Endothelial cell (in vitro differentiated cells): Measurements from ENCODE around the gene BORCS8. TPM values are rescaled to one million over a fixed set of nuclear protein-coding genes. Genes with fewer than 3 reads are reported as not detected.

Experiments
- DNase-seq: peaks from one replicate; pipeline ENCODE4 v3.0.0; 2021; ENCODE audit warnings: low spot score
- H3K27ac Mint-ChIP-seq: one replicate; pipeline ENCODE4 v1.8.0; 2021; ENCODE audit warnings: mixed read lengths, inconsistent platforms; ENCODE audit not compliant: unreplicated experiment
- H3K27me3 Mint-ChIP-seq: one replicate; pipeline ENCODE4 v1.8.0; 2021; ENCODE audit warnings: mild to moderate bottlenecking, moderate library complexity, mixed read lengths, inconsistent platforms; ENCODE audit not compliant: unreplicated experiment
- H3K36me3 Mint-ChIP-seq: one replicate; pipeline ENCODE4 v1.8.0; 2021; ENCODE audit warnings: mild to moderate bottlenecking, low read depth, mixed read lengths, inconsistent platforms; ENCODE audit not compliant: unreplicated experiment
- H3K4me1 Mint-ChIP-seq: one replicate; pipeline ENCODE4 v1.8.0; 2021; ENCODE audit warnings: mild to moderate bottlenecking, mixed read lengths, inconsistent platforms; ENCODE audit not compliant: unreplicated experiment
- H3K4me3 Mint-ChIP-seq: one replicate; pipeline ENCODE4 v1.8.0; 2021; ENCODE audit warnings: mild to moderate bottlenecking, mixed read lengths, inconsistent platforms; ENCODE audit not compliant: unreplicated experiment
- H3K9me3 Mint-ChIP-seq: one replicate; pipeline ENCODE4 v1.8.0; 2021; ENCODE audit warnings: mixed read lengths, inconsistent platforms; ENCODE audit not compliant: unreplicated experiment
- CTCF ChIP-seq: fragments of 200-600 bp; sonication (generic); IDR thresholded peaks from one replicate; pipeline ENCODE4 v1.5.0; 2021; ENCODE audit warnings: antibody characterized with exemption; ENCODE audit not compliant: unreplicated experiment
- total RNA-seq: library from RNA; stranded (reverse); fragmentation: NEBNext Ultra II Directional; extraction: Animal tissue kit (Norgen Biotek cat#: 25700); gene quantifications from one replicate; pipeline ENCODE4 v1.2.1, GENCODE V29; 2021; ENCODE audit not compliant: unreplicated experiment

BORCS8 gene
- total RNA-seq, 1 donor from 2014 or later = 31.3 TPM

- peaks cover 3% of the 10 kb centered on the region for H3K4me1 Mint-ChIP-seq
- H3K9me3 Mint-ChIP-seq = no peaks in the 10 kb centered on the region
- DNase-seq = no peak
- H3K4me3 Mint-ChIP-seq = peak overlapping the region; percentile 18
- peaks cover 7% of the 10 kb centered on the region for H3K36me3 Mint-ChIP-seq
- no peak for TF ChIP-seq CTCF
- H3K27me3 Mint-ChIP-seq = peaks cover 11% of the 10 kb centered on the region
- no peak overlapping the region for H3K27ac Mint-ChIP-seq
These were observed 12.2 kb upstream of the BORCS8 start for GRCh38 chr19:19204181-19204580.

- Mint-ChIP-seq H3K4me3 (peak within 1 kb of the TSS; percentile 83), H3K9me3 (no peaks in the 10 kb centered on the region), H3K27me3 (peaks cover 11% of the 10 kb centered on the region), H3K4me1 (peaks cover 3% of the 10 kb centered on the region), H3K36me3 (peaks cover 11% of the 10 kb centered on the region), H3K27ac (no peak within 1 kb of the TSS)
- TF ChIP-seq CTCF = no peak
- peak; percentile 77 for DNase-seq
These were observed 11.3 kb upstream of the BORCS8 start, which contains the start of gene NR2C2AP for GRCh38 chr19:19203012-19203856. NR2C2AP (minus strand) TSS chr19:19203414; CDS start chr19:19203060, 354 bp downstream.

GRCh38 chr19:19202707-19203011 lies 10.7 kb upstream of the BORCS8 start:
- Mint-ChIP-seq H3K9me3 (no peaks in the 10 kb centered on the region), H3K27ac (no peak overlapping the region), H3K27me3 (peaks cover 11% of the 10 kb centered on the region), H3K36me3 (peaks cover 16% of the 10 kb centered on the region), H3K4me3 (peak overlapping the region; percentile 83), H3K4me1 (peaks cover 3% of the 10 kb centered on the region)
- no peak for TF ChIP-seq CTCF
- DNase-seq = no peak

- Mint-ChIP-seq H3K36me3 (peaks cover 11% of the 10 kb centered on the region), H3K4me3 (peak overlapping the region; percentile 83), H3K4me1 (peaks cover 3% of the 10 kb centered on the region), H3K27ac (no peak overlapping the region), H3K9me3 (no peaks in the 10 kb centered on the region), H3K27me3 (peaks cover 5% of the 10 kb centered on the region)
- no peak for TF ChIP-seq CTCF
- DNase-seq = no peak
These were observed 10.0 kb upstream of the BORCS8 start for GRCh38 chr19:19201697-19202630.
